ENCODE measurements around the gene AMOTL1.

The AMOTL1 gene

DNA sequence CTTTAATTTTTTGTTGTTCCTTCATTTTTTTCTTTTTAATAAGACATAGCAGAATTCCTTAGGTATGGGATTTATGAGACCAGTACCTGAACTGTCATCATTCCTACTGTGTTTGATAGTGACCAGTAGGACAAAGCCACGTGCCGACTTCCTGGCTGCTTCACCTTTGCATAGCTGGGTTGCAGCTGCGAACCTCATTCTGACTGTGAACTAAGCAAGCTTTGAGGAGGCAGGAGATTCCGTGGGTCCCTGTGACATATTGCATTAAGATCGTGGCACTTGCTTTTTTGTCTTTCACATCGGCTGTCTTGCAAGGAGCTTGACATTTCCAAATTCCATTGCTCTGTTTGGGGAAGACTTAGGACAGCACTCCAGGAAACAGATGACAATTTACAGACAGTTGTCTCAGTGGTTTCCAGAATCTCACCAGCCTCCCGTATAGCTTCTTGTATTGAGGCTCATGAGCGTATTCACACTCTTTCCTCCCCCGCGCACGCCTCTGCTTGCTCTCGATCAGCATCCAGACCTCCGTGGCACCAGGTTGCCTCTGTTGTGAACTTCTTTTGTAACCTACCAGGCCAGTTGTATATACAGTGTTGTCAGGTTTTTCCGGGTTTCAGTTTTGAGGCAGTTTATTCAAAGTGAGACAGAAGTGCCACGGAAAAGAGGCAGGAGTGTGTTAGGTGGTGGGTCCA is 103.5 kb downstream of the AMOTL1 start:
- Histone ChIP-seq H3K9me3 (ENCODE audit: control insufficient read depth, insufficient read depth, low read length) (no peaks in the 10 kb centered on the region), H3K27me3 (ENCODE audit: control insufficient read depth, low read length) (no peaks in the 10 kb centered on the region; the same call in 1 of the 2 replicates), H3K36me3 (ENCODE audit: control insufficient read depth, low read length) (no peaks in the 10 kb centered on the region), H3K4me2 (ENCODE audit: low read length) (no peak overlapping the region), H3K4me3 (ENCODE audit: low read length) (no peak overlapping the region), H4K20me1 (ENCODE audit: control insufficient read depth, insufficient read depth, low read depth, low read length) (no peaks in the 10 kb centered on the region), H3F3A (ENCODE audit: control insufficient read depth, insufficient read depth) (no peaks in the 10 kb centered on the region), H3K79me2 (ENCODE audit: control insufficient read depth, low read length) (no peaks in the 10 kb centered on the region), H3K4me1 (ENCODE audit: control insufficient read depth, low read length) (no peaks in the 10 kb centered on the region), H3K27ac (ENCODE audit: low read depth, low read length) (no peak overlapping the region), H3K9me2 (replicated peaks; ENCODE audit: control insufficient read depth, low read length) (no peaks in the 10 kb centered on the region)
- TF ChIP-seq EZH2phosphoT487 (IDR thresholded peaks at IDR 0.05; ENCODE audit: borderline replicate concordance, low read length) = no peak

DNA sequence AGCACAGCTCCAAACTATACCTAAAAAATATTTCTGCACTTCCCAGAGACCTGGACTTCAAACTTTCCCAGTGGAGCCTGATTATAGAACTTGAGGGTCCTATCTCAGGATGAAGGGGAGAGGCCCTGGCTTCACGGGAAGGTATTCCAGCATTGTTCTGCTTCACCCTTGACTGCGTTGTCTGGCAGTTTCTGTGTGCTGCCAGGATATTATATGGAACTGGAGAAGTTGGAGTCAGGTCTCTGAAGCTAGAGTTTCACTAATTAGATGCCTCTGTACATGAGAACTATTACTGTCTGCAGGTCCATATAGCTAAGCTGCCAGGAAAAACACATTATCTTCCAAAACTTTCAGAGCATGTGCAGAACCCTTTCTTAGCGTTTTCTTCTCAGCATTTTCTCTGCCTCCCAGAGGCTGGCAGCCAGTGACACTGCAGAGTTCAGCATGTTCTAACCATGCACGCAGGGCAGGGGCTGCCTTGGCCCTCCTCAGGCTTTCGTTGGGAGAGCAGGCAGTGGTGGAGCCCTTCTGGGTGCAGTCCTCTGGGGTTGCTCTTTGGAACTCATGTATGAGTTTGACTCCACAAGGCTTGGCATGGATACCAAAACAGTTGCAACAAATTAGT is 105.9 kb downstream of the AMOTL1 start:
- no peaks in the 10 kb centered on the region; the same call in 1 of the 2 replicates for H3K27me3 ChIP-seq (ENCODE audit: control insufficient read depth, low read length)
- H3K4me2 ChIP-seq (ENCODE audit: low read length) = no peak overlapping the region
- H3K9me2 ChIP-seq (replicated peaks; ENCODE audit: control insufficient read depth, low read length) = no peaks in the 10 kb centered on the region
- no peaks in the 10 kb centered on the region for H3F3A ChIP-seq (ENCODE audit: control insufficient read depth, insufficient read depth)
- no peaks in the 10 kb centered on the region for H3K4me1 ChIP-seq (ENCODE audit: control insufficient read depth, low read length)
- H4K20me1 ChIP-seq (ENCODE audit: control insufficient read depth, insufficient read depth, low read depth, low read length) = no peaks in the 10 kb centered on the region
- no peak overlapping the region for H3K4me3 ChIP-seq (ENCODE audit: low read length)
- H3K79me2 ChIP-seq (ENCODE audit: control insufficient read depth, low read length) = no peaks in the 10 kb centered on the region
- TF ChIP-seq, protein P1, sequence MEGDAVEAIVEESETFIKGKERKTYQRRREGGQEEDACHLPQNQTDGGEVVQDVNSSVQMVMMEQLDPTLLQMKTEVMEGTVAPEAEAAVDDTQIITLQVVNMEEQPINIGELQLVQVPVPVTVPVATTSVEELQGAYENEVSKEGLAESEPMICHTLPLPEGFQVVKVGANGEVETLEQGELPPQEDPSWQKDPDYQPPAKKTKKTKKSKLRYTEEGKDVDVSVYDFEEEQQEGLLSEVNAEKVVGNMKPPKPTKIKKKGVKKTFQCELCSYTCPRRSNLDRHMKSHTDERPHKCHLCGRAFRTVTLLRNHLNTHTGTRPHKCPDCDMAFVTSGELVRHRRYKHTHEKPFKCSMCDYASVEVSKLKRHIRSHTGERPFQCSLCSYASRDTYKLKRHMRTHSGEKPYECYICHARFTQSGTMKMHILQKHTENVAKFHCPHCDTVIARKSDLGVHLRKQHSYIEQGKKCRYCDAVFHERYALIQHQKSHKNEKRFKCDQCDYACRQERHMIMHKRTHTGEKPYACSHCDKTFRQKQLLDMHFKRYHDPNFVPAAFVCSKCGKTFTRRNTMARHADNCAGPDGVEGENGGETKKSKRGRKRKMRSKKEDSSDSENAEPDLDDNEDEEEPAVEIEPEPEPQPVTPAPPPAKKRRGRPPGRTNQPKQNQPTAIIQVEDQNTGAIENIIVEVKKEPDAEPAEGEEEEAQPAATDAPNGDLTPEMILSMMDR (IDR thresholded peaks at IDR 0.05; ENCODE audit: low read depth, low read length, poor library complexity, severe bottlenecking) = no peak
- TF ChIP-seq EZH2phosphoT487 (IDR thresholded peaks at IDR 0.05; ENCODE audit: borderline replicate concordance, low read length) = no peak
- no peaks in the 10 kb centered on the region for H3K36me3 ChIP-seq (ENCODE audit: control insufficient read depth, low read length)
- H3K27ac ChIP-seq (ENCODE audit: low read depth, low read length) = no peak overlapping the region
- no peaks in the 10 kb centered on the region for H3K9me3 ChIP-seq (ENCODE audit: control insufficient read depth, insufficient read depth, low read length)

DNA sequence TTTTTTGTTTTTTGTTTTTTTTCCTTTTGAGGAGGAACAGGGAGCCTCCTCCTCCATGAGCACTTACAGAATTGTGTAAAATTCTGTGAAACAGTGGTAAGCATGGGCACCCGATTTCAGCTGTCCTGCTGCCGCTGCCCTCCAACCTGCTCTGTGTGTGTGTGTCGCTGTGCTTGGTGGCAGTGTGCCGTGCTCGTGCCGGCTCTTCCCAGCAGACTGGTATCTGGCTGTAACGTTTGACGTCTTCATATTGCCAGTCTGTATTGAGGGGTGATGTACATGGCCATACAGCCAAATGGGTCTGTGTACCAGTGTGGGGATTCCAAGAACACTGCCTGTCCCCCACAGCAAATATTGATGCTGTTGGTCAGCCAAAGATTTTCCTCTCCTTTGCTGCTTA is 108.1 kb downstream of the AMOTL1 start:
- Histone ChIP-seq H3K36me3 (ENCODE audit: control insufficient read depth, low read length) (no peaks in the 10 kb centered on the region), H3K4me3 (ENCODE audit: low read length) (no peak overlapping the region), H3K27ac (ENCODE audit: low read depth, low read length) (no peak overlapping the region), H3K9me2 (replicated peaks; ENCODE audit: control insufficient read depth, low read length) (no peaks in the 10 kb centered on the region), H3K79me2 (ENCODE audit: control insufficient read depth, low read length) (no peaks in the 10 kb centered on the region), H3K4me1 (ENCODE audit: control insufficient read depth, low read length) (no peaks in the 10 kb centered on the region), H4K20me1 (ENCODE audit: control insufficient read depth, insufficient read depth, low read depth, low read length) (no peaks in the 10 kb centered on the region), H3K27me3 (ENCODE audit: control insufficient read depth, low read length) (no peaks in the 10 kb centered on the region; the same call in 1 of the 2 replicates), H3K4me2 (ENCODE audit: low read length) (no peak overlapping the region), H3F3A (ENCODE audit: control insufficient read depth, insufficient read depth) (no peaks in the 10 kb centered on the region), H3K9me3 (ENCODE audit: control insufficient read depth, insufficient read depth, low read length) (no peaks in the 10 kb centered on the region)
- no peak for TF ChIP-seq EZH2phosphoT487 (IDR thresholded peaks at IDR 0.05; ENCODE audit: borderline replicate concordance, low read length)
- TF ChIP-seq, protein P1 (IDR thresholded peaks at IDR 0.05; ENCODE audit: low read depth, low read length, poor library complexity, severe bottlenecking) = no peak

All from DOHH2 (cell line).